Left lobe of liver (tissue), 2 donors: Measurements from ENCODE around the gene AZU1. TPM values are rescaled to one million over a fixed set of nuclear protein-coding genes. Genes with fewer than 3 reads are reported as not detected.
"Not testable (repeated sequence)": the region's sequence is repeated elsewhere in the genome, so short reads cannot be mapped to it uniquely, and the experiment has no call there.

ENCODE experiments used
- ATAC-seq: fragments of 200-7000 bp; cut with Tn5 transposase; one replicate; pipeline ENCODE4 v1.9.1; 2020; ENCODE audit warnings: mild to moderate bottlenecking, moderate library complexity
- DNase-seq: peaks from one replicate; pipeline ENCODE4 v3.0.0-alpha.2; 2020; ENCODE audit warnings: low spot score
- total RNA-seq: library from RNA; stranded (reverse); gene quantifications from one replicate; pipeline ENCODE4 v1.2.1, GENCODE V29; 2021
- donor health status: DM: no; HTN: no; CAD: no; lungs with moderate emphysema.
- donor health status: DM: no; HTN: yes; CAD: no.

AZU1 gene
- total RNA-seq, 1 donor from 2014 or later = 0.60 TPM

GRCh38 chr19:869245-870177, 41.9 kb downstream of the AZU1 start:
- ATAC-seq (no peak), DNase-seq (no peak)

GRCh38 chr19:870314-870713, 42.7 kb downstream of the AZU1 start:
- ATAC-seq = no peak

GRCh38 chr19:870963-871401, 43.3 kb downstream of the AZU1 start:
- ATAC-seq (no peak), DNase-seq (no peak)

More at GRCh38 chr19:870314-870713, 42.7 kb downstream of the AZU1 start:
- DNase-seq = no peak

GRCh38 chr19:871446-872265, 44.0 kb downstream of the AZU1 start:
- DNase-seq = no peak
- no peak for ATAC-seq

GRCh38 chr19:872266-872951, 44.8 kb downstream of the AZU1 start:
- DNase-seq (no peak), ATAC-seq (peak; percentile 9)

- no peak for DNase-seq
- ATAC-seq = no peak
Observed at GRCh38 chr19:873084-873483, 45.4 kb downstream of the AZU1 start.

- ATAC-seq (no peak), DNase-seq (no peak)
Observed at GRCh38 chr19:873561-874041, 46.0 kb downstream of the AZU1 start.

GRCh38 chr19:875265-875879, 47.7 kb downstream of the AZU1 start:
- ATAC-seq (peak; percentile 17), DNase-seq (no peak)

- DNase-seq (no peak), ATAC-seq (no peak)
Observed at GRCh38 chr19:876089-876488, 48.5 kb downstream of the AZU1 start.

GRCh38 chr19:876780-877314, 49.2 kb downstream of the AZU1 start:
- DNase-seq = no peak
- ATAC-seq = no peak

GRCh38 chr19:877992-878660, 50.5 kb downstream of the AZU1 start:
- not testable (repeated sequence) for ATAC-seq, DNase-seq

GRCh38 chr19:878751-879561, 51.3 kb downstream of the AZU1 start:
- DNase-seq, ATAC-seq: not testable (repeated sequence)

GRCh38 chr19:879711-880438, 52.2 kb downstream of the AZU1 start:
- DNase-seq (no peak), ATAC-seq (peak; percentile 8)

Other genes starting within 250 kb of the AZU1 start
- gene HCN2, start 238.0 kb upstream of the AZU1 start, total RNA-seq = 0.30 TPM
- gene POLRMT, start 194.3 kb upstream of the AZU1 start, total RNA-seq = 51.8 TPM
- gene FGF22, start 188.0 kb upstream of the AZU1 start, total RNA-seq = 0.30 TPM
- gene RNF126, start 164.6 kb upstream of the AZU1 start, total RNA-seq = 22.2 TPM
- 4.3 TPM for gene FSTL3, start 151.4 kb upstream of the AZU1 start, total RNA-seq
- gene PRSS57, start 132.4 kb upstream of the AZU1 start, total RNA-seq = not detected
- gene PALM, start 118.9 kb upstream of the AZU1 start, total RNA-seq = 6.6 TPM
- 0.18 TPM for gene MISP, start 76.7 kb upstream of the AZU1 start, total RNA-seq
- 115 TPM for gene PTBP1, start 30.4 kb upstream of the AZU1 start, total RNA-seq
- not detected for gene PLPPR3, start 5.9 kb upstream of the AZU1 start, total RNA-seq
- gene PRTN3, start 13.2 kb downstream of the AZU1 start, total RNA-seq = 0.23 TPM
- gene ELANE, start 24.5 kb downstream of the AZU1 start, total RNA-seq = 0.58 TPM
- gene CFD, start 31.8 kb downstream of the AZU1 start, total RNA-seq = 6.1 TPM
- gene MED16, start 65.3 kb downstream of the AZU1 start, total RNA-seq = 36.3 TPM
- not detected for gene RNU6-9, start 65.6 kb downstream of the AZU1 start, total RNA-seq
- 20.9 TPM for gene R3HDM4, start 85.4 kb downstream of the AZU1 start, total RNA-seq
- gene KISS1R, start 89.5 kb downstream of the AZU1 start, total RNA-seq = not detected
- 3.6 TPM for gene ARID3A, start 98.2 kb downstream of the AZU1 start, total RNA-seq
- 34.7 TPM for gene WDR18, start 156.5 kb downstream of the AZU1 start, total RNA-seq
- gene GRIN3B, start 172.6 kb downstream of the AZU1 start, total RNA-seq = not detected
- gene TMEM259, start 193.3 kb downstream of the AZU1 start, total RNA-seq = 117 TPM
- not detected for gene RNU6-2, start 193.7 kb downstream of the AZU1 start, total RNA-seq
- gene CNN2, start 198.8 kb downstream of the AZU1 start, total RNA-seq = 23.2 TPM
- 10.4 TPM for gene ABCA7, start 212.3 kb downstream of the AZU1 start, total RNA-seq
- gene ARHGAP45, start 239.3 kb downstream of the AZU1 start, total RNA-seq = 5.1 TPM